Measurements from ENCODE around the gene PACS2.

Gene PACS2

DNA sequence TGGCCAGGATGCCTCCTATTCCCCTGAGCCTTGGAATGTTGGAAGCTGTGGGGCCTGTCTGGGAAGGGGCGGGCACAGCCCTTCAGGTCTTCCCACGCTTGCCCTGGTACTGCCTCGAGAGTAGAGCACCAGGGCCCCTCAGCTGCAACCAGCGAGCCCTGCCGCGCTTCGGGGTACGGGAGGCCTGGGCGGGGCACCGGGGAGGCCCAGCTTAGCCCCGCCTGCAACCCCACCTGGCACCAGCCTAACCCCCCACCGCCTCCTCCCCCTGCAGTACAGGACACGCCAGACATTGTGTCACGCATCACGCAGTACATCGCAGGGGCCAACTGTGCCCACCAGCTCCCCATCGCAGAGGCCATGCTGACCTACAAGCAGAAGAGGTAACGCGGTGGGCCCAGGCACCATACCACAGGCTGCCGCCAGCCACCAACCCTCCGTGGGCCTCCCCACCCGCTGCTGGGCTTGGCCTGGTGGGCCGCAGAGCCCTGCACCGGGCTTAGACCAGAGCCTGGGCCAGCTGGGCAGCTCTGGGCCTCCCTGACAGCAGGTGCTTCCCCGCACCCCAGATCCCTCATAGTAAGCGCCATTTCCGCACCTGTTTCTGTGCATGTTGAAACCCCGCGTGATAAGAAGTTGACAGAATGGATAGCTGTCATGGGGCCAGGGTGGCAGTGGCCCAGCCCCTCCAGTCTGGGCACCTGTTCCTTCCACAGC lies 70.2 kb downstream of the PACS2 start:
- no peaks in the 10 kb centered on the region for H3K36me3 ChIP-seq (ENCODE audit: insufficient read depth)
- H3K4me2 ChIP-seq: no peak overlapping the region
- H3K27me3 ChIP-seq (ENCODE audit: insufficient read depth, low read depth): no peaks in the 10 kb centered on the region
- no peak overlapping the region for H3K9ac ChIP-seq
- no peaks in the 10 kb centered on the region for H4K20me1 ChIP-seq (ENCODE audit: insufficient read depth)
- H2AFZ ChIP-seq (ENCODE audit: low read depth): no peak overlapping the region
- no peak overlapping the region for H3K27ac ChIP-seq
- TF ChIP-seq CTCF (conservative IDR thresholded peaks at IDR 0.05; ENCODE audit: low read depth, low read length): no peak
- no peak overlapping the region for H3K4me3 ChIP-seq (IDR thresholded peaks at IDR 0.05; ENCODE audit: insufficient read depth, low read depth, low read length)
- no peaks in the 10 kb centered on the region for H3K79me2 ChIP-seq (ENCODE audit: insufficient read depth, low read depth)
- H3K4me1 ChIP-seq (ENCODE audit: low read depth, poor library complexity, severe bottlenecking): no peaks in the 10 kb centered on the region

GRCh38 chr14:105385322-105385637 lies 70.7 kb downstream of the PACS2 start:
- no peaks in the 10 kb centered on the region for H3K36me3 ChIP-seq (ENCODE audit: insufficient read depth)
- no peaks in the 10 kb centered on the region for H3K4me1 ChIP-seq (ENCODE audit: low read depth, poor library complexity, severe bottlenecking)

DNA sequence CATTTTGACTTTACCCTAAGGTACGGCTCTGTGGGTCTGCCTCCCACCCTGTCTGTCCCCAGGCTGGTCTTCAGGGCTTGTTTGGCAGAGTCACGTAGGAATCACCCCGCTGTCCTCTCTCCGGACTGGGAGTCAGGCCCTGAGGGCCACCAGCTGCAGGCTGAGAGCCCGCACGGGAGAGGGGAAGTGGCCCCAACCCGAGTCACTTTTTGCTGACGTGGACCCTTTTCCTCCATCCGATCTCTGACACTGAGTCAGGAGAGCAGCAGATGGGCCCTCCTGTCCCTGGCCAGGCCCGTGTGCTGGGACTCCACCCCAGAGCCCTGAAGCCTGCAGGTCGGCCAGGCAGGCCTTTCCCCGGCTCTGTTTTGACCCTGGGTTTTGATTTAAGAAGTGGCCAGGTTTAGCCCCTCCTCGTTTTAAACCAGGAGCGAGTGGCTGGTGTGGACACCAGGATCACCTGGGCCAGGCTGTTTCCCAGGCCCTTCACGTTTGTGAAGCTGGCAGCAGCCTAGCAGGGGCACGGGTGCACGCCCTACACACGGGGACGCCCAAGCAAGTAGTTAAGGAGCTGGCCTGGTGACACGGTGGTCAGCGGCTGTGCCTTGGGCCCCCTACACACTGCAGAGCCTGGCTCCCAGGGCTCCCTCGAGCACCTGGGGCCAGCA lies 71.3 kb downstream of the PACS2 start:
- Histone ChIP-seq H3K4me3 (IDR thresholded peaks at IDR 0.05; ENCODE audit: insufficient read depth, low read depth, low read length) (no peak overlapping the region), H2AFZ (ENCODE audit: low read depth) (no peak overlapping the region), H4K20me1 (ENCODE audit: insufficient read depth) (no peaks in the 10 kb centered on the region), H3K79me2 (ENCODE audit: insufficient read depth, low read depth) (no peaks in the 10 kb centered on the region), H3K9ac (no peak overlapping the region), H3K4me1 (ENCODE audit: low read depth, poor library complexity, severe bottlenecking) (no peaks in the 10 kb centered on the region), H3K27me3 (ENCODE audit: insufficient read depth, low read depth) (no peaks in the 10 kb centered on the region), H3K4me2 (no peak overlapping the region), H3K36me3 (ENCODE audit: insufficient read depth) (no peaks in the 10 kb centered on the region), H3K27ac (no peak overlapping the region)
- TF ChIP-seq CTCF (conservative IDR thresholded peaks at IDR 0.05; ENCODE audit: low read depth, low read length): no peak

More at GRCh38 chr14:105385322-105385637, 70.7 kb downstream of the PACS2 start:
- Histone ChIP-seq H3K9ac (no peak overlapping the region), H3K79me2 (ENCODE audit: insufficient read depth, low read depth) (no peaks in the 10 kb centered on the region), H3K27me3 (ENCODE audit: insufficient read depth, low read depth) (no peaks in the 10 kb centered on the region), H2AFZ (ENCODE audit: low read depth) (no peak overlapping the region), H4K20me1 (ENCODE audit: insufficient read depth) (no peaks in the 10 kb centered on the region), H3K27ac (no peak overlapping the region), H3K4me3 (IDR thresholded peaks at IDR 0.05; ENCODE audit: insufficient read depth, low read depth, low read length) (no peak overlapping the region), H3K4me2 (no peak overlapping the region)
- TF ChIP-seq CTCF (conservative IDR thresholded peaks at IDR 0.05; ENCODE audit: low read depth, low read length): no peak

DNA sequence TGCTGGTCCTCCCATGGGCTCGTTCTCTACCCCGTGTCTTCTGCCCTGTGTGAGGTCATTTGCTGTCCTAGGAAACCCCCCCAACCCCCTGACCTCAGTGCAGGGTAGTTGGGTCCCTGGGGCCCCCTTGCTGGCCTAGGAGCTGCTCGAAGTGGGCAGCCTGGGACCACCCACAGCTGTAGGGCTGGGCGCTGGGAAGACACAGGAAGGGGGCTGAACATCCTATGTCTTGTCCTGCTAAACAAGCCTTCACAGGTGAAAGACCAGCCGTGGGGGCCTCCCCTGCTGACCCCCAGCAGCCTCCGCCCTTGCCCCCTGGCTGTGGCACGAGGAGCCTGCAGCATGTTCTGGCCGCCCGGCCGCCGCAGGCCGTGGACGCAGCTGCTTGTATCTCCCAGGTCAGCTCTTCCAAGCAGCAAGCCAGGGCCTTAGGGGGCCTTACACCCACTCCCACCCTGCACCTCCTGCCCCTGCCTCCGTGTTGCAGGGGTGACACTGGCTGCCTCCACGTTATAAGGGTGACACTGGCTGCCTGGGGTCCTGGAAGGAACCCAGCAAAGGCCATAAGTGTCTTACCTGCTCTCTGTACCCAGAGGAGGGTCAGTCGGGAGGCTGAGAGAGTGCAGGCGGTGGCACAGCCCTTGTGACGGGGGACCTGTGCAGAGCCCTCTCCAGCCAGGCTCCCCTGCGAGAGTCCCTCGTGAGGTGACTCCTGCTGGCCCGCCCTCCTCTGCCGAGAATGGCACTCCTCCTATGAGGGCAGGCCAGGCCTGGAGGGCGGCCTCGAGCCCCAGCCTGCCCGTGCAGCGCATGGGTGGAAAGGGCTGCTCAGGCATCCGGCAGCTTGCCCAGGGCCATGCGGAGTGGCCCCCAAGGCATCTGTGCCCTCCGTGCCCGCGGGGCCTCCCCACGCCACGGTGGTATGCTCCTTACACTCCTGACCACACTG lies 72.3 kb downstream of the PACS2 start:
- H3K36me3 ChIP-seq (ENCODE audit: insufficient read depth): no peaks in the 10 kb centered on the region

More for the DNA sequence above, 72.3 kb downstream of the PACS2 start:
- Histone ChIP-seq H4K20me1 (ENCODE audit: insufficient read depth) (no peaks in the 10 kb centered on the region), H3K4me3 (IDR thresholded peaks at IDR 0.05; ENCODE audit: insufficient read depth, low read depth, low read length) (no peak overlapping the region), H3K4me2 (no peak overlapping the region), H3K9ac (no peak overlapping the region), H3K27ac (no peak overlapping the region), H3K79me2 (ENCODE audit: insufficient read depth, low read depth) (no peaks in the 10 kb centered on the region), H3K4me1 (ENCODE audit: low read depth, poor library complexity, severe bottlenecking) (no peaks in the 10 kb centered on the region), H3K27me3 (ENCODE audit: insufficient read depth, low read depth) (no peaks in the 10 kb centered on the region), H2AFZ (ENCODE audit: low read depth) (no peak overlapping the region)
- no peak for TF ChIP-seq CTCF (conservative IDR thresholded peaks at IDR 0.05; ENCODE audit: low read depth, low read length)

All from KMS-11 (cell line).